Measurements from ENCODE around the gene FAM50B. TPM values are rescaled to one million over a fixed set of nuclear protein-coding genes. Genes with fewer than 3 reads are reported as not detected.

The FAM50B gene
- total RNA-seq, 4 donors from 2014 or later = 8.5 to 15.7 (median 11.6) TPM

DNA sequence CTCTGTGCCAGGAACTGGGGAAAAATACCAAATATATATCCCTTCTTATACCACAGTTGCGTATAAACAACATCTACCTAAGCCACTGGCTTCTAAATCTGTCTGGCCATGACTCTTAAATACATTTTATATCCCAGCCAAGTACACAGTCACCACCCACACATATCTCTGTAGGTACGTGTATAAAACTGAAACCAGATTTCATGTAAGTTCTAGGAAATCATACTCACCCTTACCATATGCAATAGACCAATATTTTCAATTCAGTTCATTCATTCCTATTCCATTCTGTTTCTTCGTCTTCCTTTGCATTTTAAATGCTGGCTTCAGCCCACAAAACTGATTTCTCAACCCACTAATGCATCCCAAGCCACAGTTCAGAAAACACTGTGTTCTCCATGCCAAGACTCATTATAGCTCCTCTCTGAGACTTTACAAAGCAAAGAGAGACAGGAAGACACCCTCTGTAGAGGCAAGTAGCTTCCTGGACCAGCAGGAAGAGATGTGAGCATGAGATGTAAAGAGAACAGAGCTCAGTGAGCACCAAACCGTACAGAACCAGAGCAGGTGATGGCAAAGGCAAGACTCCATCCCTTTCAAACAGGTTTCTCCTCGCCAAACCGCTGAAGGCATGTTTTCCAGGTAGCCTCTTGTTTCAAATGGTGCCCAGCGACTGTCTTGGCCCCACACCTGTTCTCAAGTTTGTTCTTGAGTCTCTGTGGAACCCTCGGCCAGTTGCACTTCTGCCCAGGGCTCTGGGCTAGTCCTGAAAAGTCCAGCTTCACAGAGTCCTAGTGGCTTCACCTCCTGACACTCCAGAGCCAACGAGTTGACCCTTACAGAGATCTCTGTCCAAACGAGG, 18.7 kb downstream of the FAM50B start:
- Histone ChIP-seq H3K27ac (peak overlapping the region; percentile 61), H3K36me3 (no peaks in the 10 kb centered on the region), H3K4me1 (peaks cover 15% of the 10 kb centered on the region), H3K9me3 (no peaks in the 10 kb centered on the region), H3K27me3 (no peaks in the 10 kb centered on the region), H3K4me3 (no peak overlapping the region)
- peak in 1 of 2 donors; percentile 35 for DNase-seq (ENCODE audit: low spot score in 2 of 2)
- WGBS = 42% methylated on average over 10 of the region's 10 CpGs
- TF ChIP-seq EP300 (IDR thresholded peaks at IDR 0.05) = no peak
- TF ChIP-seq POLR2A (IDR thresholded peaks at IDR 0.05) = no peak
- no peak for TF ChIP-seq POLR2AphosphoS5 (IDR thresholded peaks at IDR 0.05)
- no peak for TF ChIP-seq CTCF (IDR thresholded peaks at IDR 0.05)

DNA sequence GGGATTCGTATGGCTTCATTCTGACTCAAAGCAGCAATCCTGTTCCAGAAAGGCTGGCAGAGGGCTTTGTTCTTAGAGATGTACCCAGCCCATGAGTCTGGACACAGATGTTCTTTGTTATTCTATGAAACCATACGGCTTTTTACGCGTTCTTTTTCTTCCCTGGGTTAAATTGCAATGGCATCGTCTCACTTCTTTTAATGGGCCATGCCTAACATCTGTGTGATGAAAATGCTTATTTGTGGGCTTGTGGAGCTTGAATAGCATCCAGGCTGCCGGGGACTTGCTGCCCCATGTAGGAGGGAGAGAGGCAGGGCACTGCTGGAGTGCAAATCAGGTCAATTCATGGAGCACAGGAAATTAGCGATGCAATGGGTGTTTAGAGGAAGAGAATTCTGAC, 19.4 kb downstream of the FAM50B start:
- TF ChIP-seq EP300 (IDR thresholded peaks at IDR 0.05) (no peak), POLR2AphosphoS5 (IDR thresholded peaks at IDR 0.05) (no peak), POLR2A (IDR thresholded peaks at IDR 0.05) (no peak), CTCF (IDR thresholded peaks at IDR 0.05) (no peak)
- Histone ChIP-seq H3K36me3 (no peaks in the 10 kb centered on the region), H3K9me3 (no peaks in the 10 kb centered on the region), H3K4me1 (peaks cover 15% of the 10 kb centered on the region), H3K27me3 (no peaks in the 10 kb centered on the region), H3K4me3 (no peak overlapping the region), H3K27ac (peak overlapping the region; percentile 61)
- WGBS = 38% methylated on average over 7 of the region's 7 CpGs
- peak in 1 of 2 donors; percentile 54 for DNase-seq (ENCODE audit: low spot score in 2 of 2)

DNA sequence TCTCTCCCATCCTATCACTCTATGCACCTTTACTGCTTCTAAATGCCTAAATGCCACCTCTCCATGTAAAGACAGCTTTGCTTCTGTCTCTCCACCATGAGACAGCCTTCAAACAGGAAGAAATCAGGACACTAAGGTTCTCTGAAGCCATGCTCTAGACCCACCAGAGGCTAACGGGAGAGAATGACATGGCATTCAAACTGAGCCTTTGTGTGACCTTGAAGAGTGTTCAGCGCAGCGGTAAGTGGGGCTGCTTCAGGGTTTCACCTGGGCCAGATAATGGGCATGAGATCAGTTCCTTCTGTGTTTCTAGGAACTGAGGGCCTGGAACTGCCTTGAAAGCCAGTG, 20.1 kb downstream of the FAM50B start:
- Histone ChIP-seq H3K4me3 (no peak overlapping the region), H3K36me3 (no peaks in the 10 kb centered on the region), H3K27me3 (no peaks in the 10 kb centered on the region), H3K27ac (no peak overlapping the region), H3K4me1 (peaks cover 15% of the 10 kb centered on the region), H3K9me3 (no peaks in the 10 kb centered on the region)
- 100% methylated on average over 3 of the region's 3 CpGs for WGBS
- DNase-seq (ENCODE audit: low spot score in 2 of 2) = no peak
- TF ChIP-seq EP300 (IDR thresholded peaks at IDR 0.05) (no peak), CTCF (IDR thresholded peaks at IDR 0.05) (no peak), POLR2AphosphoS5 (IDR thresholded peaks at IDR 0.05) (no peak), POLR2A (IDR thresholded peaks at IDR 0.05) (no peak)

DNA sequence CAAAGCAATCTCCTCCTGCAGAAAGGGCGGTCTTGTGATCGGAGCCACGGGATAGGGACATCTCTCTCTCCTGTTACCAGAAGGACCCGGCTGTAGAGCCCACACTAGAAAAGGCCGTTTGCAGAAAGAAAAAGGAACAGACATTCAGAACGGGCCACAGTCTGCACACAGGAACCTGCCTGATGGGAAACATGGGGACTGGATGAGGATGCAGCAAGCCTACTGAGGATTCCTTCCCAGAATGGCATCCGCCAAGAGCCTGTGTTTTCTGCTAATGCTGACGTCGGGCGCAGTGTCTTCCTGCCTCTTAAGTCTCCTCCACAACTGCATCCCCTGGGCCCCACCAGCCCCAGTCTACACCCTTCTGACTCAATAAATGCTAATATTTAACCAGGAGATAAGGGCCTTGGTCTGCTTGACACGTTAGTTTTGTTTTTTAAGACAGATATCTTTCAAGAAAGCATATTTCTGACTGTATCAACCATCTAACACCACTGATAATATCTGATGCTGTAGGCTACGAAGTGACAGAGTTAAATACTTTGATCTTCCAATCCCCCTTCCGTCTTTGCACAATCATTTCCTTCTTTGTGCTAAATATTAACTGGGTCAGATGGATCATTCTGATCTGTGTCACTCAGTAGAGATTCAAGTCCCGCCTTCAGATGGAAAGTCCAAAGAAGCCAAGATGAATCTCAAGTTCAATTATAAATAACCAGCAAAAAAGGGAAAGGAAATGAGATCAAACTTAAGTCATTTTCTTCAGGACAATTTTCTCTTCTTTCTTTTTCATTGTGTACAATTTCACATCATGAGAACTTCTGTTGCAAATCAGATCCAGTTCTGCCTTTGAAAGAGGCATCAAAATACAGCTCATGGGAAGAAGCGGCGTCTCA, 20.7 kb downstream of the FAM50B start:
- H3K9me3 ChIP-seq = no peaks in the 10 kb centered on the region
- no peak overlapping the region for H3K4me3 ChIP-seq
- peak overlapping the region; percentile 21 for H3K27ac ChIP-seq
- H3K27me3 ChIP-seq = no peaks in the 10 kb centered on the region
- peaks cover 15% of the 10 kb centered on the region for H3K4me1 ChIP-seq
- no peaks in the 10 kb centered on the region for H3K36me3 ChIP-seq
- 81% methylated on average over 16 of the region's 16 CpGs for WGBS
- TF ChIP-seq POLR2AphosphoS5 (IDR thresholded peaks at IDR 0.05) (no peak), EP300 (IDR thresholded peaks at IDR 0.05) (no peak), POLR2A (IDR thresholded peaks at IDR 0.05) (no peak), CTCF (IDR thresholded peaks at IDR 0.05) (no peak)
- peak in 1 of 2 donors; percentile 63 for DNase-seq (ENCODE audit: low spot score in 2 of 2)

DNA sequence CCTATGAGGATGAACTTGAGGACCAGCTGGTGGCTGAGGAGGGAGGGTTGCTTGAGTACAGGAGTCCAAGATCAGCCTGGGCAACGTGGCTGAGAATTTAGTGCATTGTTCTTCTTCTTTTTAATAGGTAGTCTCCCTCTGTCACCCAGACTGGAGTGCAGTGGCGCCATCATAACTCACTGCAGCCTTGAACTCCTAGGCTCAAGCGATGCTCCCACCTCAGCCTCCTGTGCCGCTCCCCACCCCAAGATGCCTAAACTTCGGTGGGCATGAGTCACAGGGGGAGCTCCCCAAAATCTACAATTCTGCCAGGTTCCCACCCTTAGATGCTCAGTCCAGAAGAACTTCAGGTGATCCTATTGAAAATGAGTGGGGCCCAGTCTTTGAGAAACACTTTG, 21.4 kb downstream of the FAM50B start:
- H3K27ac ChIP-seq = peak overlapping the region; percentile 21
- no peak overlapping the region for H3K4me3 ChIP-seq
- no peaks in the 10 kb centered on the region for H3K9me3 ChIP-seq
- peaks cover 15% of the 10 kb centered on the region for H3K4me1 ChIP-seq
- no peak for TF ChIP-seq POLR2A (IDR thresholded peaks at IDR 0.05)
- no peaks in the 10 kb centered on the region for H3K27me3 ChIP-seq
- DNase-seq (ENCODE audit: low spot score in 2 of 2) = peak in 1 of 2 donors; percentile 57
- H3K36me3 ChIP-seq = no peaks in the 10 kb centered on the region
- WGBS = 80% methylated on average over 5 of the region's 5 CpGs
